ENCODE measurements around the gene SGTB.

The SGTB gene

GRCh38 chr5:65768723-65769346, 46.9 kb upstream of the SGTB start:
- H3K4me2 ChIP-seq (ENCODE audit: insufficient read depth, low read length), result no peak overlapping the region
- DNase-seq (no peak), ATAC-seq (ENCODE audit: insufficient read depth, low read depth) (no peak)
- H3K79me2 ChIP-seq (ENCODE audit: insufficient read depth, low read length), result no peaks in the 10 kb centered on the region
- no peak overlapping the region for H3K27ac ChIP-seq (ENCODE audit: low read length)
- no peak for TF ChIP-seq EZH2 (IDR thresholded peaks at IDR 0.05; ENCODE audit: borderline replicate concordance, low read depth, low read length, severe bottlenecking)
- no peak overlapping the region for H3K4me3 ChIP-seq (ENCODE audit: low read depth in 1 of 2, low read length in 2 of 2)
- no peak overlapping the region for H3K9ac ChIP-seq (ENCODE audit: low read depth, low read length)
- H3K4me1 ChIP-seq (ENCODE audit: insufficient read depth, low read length), result no peaks in the 10 kb centered on the region
- H2AFZ ChIP-seq (ENCODE audit: low read depth, low read length), result no peak overlapping the region
- H3K27me3 ChIP-seq (ENCODE audit: insufficient read depth, low read length, poor library complexity), result no peaks in the 10 kb centered on the region
- no peaks in the 10 kb centered on the region for H3K9me3 ChIP-seq (ENCODE audit: insufficient read depth, low read length, severe bottlenecking)
- H3K36me3 ChIP-seq (ENCODE audit: insufficient read depth, low read length), result peaks cover 17% of the 10 kb centered on the region; the same call in 1 of the 2 replicates
- H4K20me1 ChIP-seq (ENCODE audit: insufficient read depth, low read length), result no peaks in the 10 kb centered on the region

DNA sequence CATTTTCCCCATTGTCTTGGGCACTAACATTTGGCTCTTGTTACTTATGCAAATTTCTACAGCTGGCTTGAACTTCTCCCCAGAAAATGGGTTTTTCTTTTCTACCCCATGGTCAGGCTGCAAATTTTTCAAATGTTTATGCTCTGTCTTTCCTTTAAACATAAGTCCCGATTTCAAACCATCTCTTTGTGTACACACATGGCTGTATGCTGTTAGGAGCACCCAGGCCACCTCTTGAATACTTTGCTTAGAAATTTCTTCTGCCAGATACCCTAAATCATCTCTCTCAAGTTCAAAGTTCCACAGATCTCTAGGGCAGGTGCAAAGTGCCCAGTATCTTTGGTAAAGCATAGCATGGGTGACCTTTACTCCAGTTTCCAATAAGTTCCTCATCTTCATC, 45.7 kb upstream of the SGTB start:
- H3K4me1 ChIP-seq (ENCODE audit: insufficient read depth, low read length), result no peaks in the 10 kb centered on the region
- peaks cover 17% of the 10 kb centered on the region; the same call in 1 of the 2 replicates for H3K36me3 ChIP-seq (ENCODE audit: insufficient read depth, low read length)
- DNase-seq (no peak), ATAC-seq (ENCODE audit: insufficient read depth, low read depth) (no peak)
- H3K27me3 ChIP-seq (ENCODE audit: insufficient read depth, low read length, poor library complexity), result no peaks in the 10 kb centered on the region
- H3K4me3 ChIP-seq (ENCODE audit: low read depth in 1 of 2, low read length in 2 of 2), result no peak overlapping the region
- TF ChIP-seq CTCF (IDR thresholded peaks at IDR 0.05; ENCODE audit: borderline replicate concordance, extremely low read depth, low read length, poor library complexity, severe bottlenecking) (no peak), EZH2 (IDR thresholded peaks at IDR 0.05; ENCODE audit: borderline replicate concordance, low read depth, low read length, severe bottlenecking) (no peak)
- H4K20me1 ChIP-seq (ENCODE audit: insufficient read depth, low read length), result no peaks in the 10 kb centered on the region
- H3K79me2 ChIP-seq (ENCODE audit: insufficient read depth, low read length), result no peaks in the 10 kb centered on the region
- no peak overlapping the region for H3K4me2 ChIP-seq (ENCODE audit: insufficient read depth, low read length)
- H3K9me3 ChIP-seq (ENCODE audit: insufficient read depth, low read length, severe bottlenecking), result no peaks in the 10 kb centered on the region
- H2AFZ ChIP-seq (ENCODE audit: low read depth, low read length), result no peak overlapping the region
- no peak overlapping the region for H3K27ac ChIP-seq (ENCODE audit: low read length)
- no peak overlapping the region for H3K9ac ChIP-seq (ENCODE audit: low read depth, low read length)

DNA sequence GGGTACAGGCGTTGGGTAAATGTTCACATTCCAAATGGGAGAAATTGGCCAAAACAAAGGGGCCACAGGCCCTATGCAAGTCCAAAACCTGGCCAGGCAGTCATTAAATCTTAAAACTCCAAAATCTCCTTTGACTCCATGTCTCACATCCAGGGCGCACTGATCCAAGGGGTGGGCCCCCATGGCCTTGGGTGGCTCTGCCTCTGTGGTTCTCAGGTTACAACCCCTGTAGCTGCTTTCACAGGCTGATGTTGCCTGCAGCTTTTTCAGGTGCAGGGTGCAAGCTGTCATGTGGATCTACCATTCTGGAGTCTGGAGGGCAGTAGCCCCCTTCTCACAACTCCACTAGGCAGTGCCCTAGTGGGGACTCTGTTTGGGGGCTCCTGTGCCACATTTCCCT, 44.9 kb upstream of the SGTB start:
- no peak overlapping the region for H3K9ac ChIP-seq (ENCODE audit: low read depth, low read length)
- no peaks in the 10 kb centered on the region for H4K20me1 ChIP-seq (ENCODE audit: insufficient read depth, low read length)

More for the DNA sequence above, 44.9 kb upstream of the SGTB start:
- peaks cover 17% of the 10 kb centered on the region; the same call in 1 of the 2 replicates for H3K36me3 ChIP-seq (ENCODE audit: insufficient read depth, low read length)
- no peaks in the 10 kb centered on the region for H3K79me2 ChIP-seq (ENCODE audit: insufficient read depth, low read length)
- no peak overlapping the region for H3K4me2 ChIP-seq (ENCODE audit: insufficient read depth, low read length)
- no peaks in the 10 kb centered on the region for H3K9me3 ChIP-seq (ENCODE audit: insufficient read depth, low read length, severe bottlenecking)
- DNase-seq (no peak), ATAC-seq (ENCODE audit: insufficient read depth, low read depth) (no peak)
- H3K27ac ChIP-seq (ENCODE audit: low read length), result no peak overlapping the region
- H3K4me1 ChIP-seq (ENCODE audit: insufficient read depth, low read length), result no peaks in the 10 kb centered on the region
- H2AFZ ChIP-seq (ENCODE audit: low read depth, low read length), result no peak overlapping the region
- H3K4me3 ChIP-seq (ENCODE audit: low read depth in 1 of 2, low read length in 2 of 2), result no peak overlapping the region
- H3K27me3 ChIP-seq (ENCODE audit: insufficient read depth, low read length, poor library complexity), result no peaks in the 10 kb centered on the region
- TF ChIP-seq CTCF (IDR thresholded peaks at IDR 0.05; ENCODE audit: borderline replicate concordance, extremely low read depth, low read length, poor library complexity, severe bottlenecking) (no peak), EZH2 (IDR thresholded peaks at IDR 0.05; ENCODE audit: borderline replicate concordance, low read depth, low read length, severe bottlenecking) (no peak)

Measured in DND-41 (cell line).